K562 (cell line): Measurements from ENCODE around the gene ACTR3C. TPM values are rescaled to one million over a fixed set of nuclear protein-coding genes. Genes with fewer than 3 reads are reported as not detected.

Experiments
- ATAC-seq: fragments of 200-7000 bp; cut with Tn5 transposase; 3 replicates; pipeline ENCODE4 v1.9.1; 2020; ENCODE audit warnings: moderate library complexity
- BruUV-seq: library from RNA; stranded (reverse); fragments of 400-500 nt; replicated peaks from 2 replicates; lab custom pipeline; 2021; lab: Mats Ljungman, UMichigan
- CTCF ChIA-PET: fragments of 300-600 bp; formaldehyde crosslinking; extraction: SDS; loops from one replicate; lab custom pipeline; 2021; ENCODE audit warnings: low intra/inter-chr PET ratio; lab: Yijun Ruan, JAX
- POLR2A ChIA-PET: fragments of 300-600, 350-650 bp; sonication (Branson Sonifier 250); formaldehyde crosslinking; extraction: SDS; loops from one replicate; lab custom pipeline; 2021; ENCODE audit warnings: antibody characterized with exemption, inconsistent platforms; lab: Yijun Ruan, JAX
- DNase-seq, 4 experiments: peaks; one replicate each; pipeline versions ENCODE4 v3.0.0 to v3.0.0-alpha.2; 2011 to 2018; ENCODE audit warnings: low spot score in 3 of 4, mixed read lengths in 3 of 4; ENCODE audit errors: extremely low read depth in 1 of 4
- FAIRE-seq: peaks from 2 replicates; lab custom pipeline; 2011; peaks lifted over from hg19 to GRCh38; lab: Jason Lieb, UNC
- H2AFZ ChIP-seq: 2 replicates; pipeline ENCODE4 v1.6.0; 2011; ENCODE audit warnings: low read depth, low read length, control low read depth, inconsistent platforms
- H3K27ac ChIP-seq: fragments of 200-600 bp; 3 replicates; pipeline ENCODE4 v1.8.0; 2011; ENCODE audit warnings: low read depth, mild to moderate bottlenecking, control low read depth, inconsistent platforms, low read length, moderate library complexity, mixed read lengths; ENCODE audit errors: extremely low read depth
- H3K27me3 ChIP-seq, 2 experiments: fragments of 300-600 bp in 1 of 2; 2 replicates in 1 of 2; 3 replicates in 1 of 2; pipeline versions ENCODE4 v1.6.0 to v1.8.0; 2011; ENCODE audit warnings: inconsistent platforms in 2 of 2, low read length in 2 of 2, mild to moderate bottlenecking in 1 of 2, mixed read lengths in 1 of 2, moderate library complexity in 1 of 2; ENCODE audit not compliant: control insufficient read depth in 2 of 2, insufficient read depth in 2 of 2
- H3K36me3 ChIP-seq: fragments of 300-600 bp; 3 replicates; pipeline ENCODE4 v1.8.0; 2011; ENCODE audit warnings: mild to moderate bottlenecking, low read length, inconsistent platforms; ENCODE audit not compliant: control insufficient read depth, insufficient read depth
- H3K4me1 ChIP-seq, 2 experiments: fragments of 200-600 bp in 1 of 2; replicated peaks in 1 of 2; 2 replicates in 1 of 2; 3 replicates in 1 of 2; pipeline versions ENCODE4 v1.5.1 to v1.8.0; 2011; ENCODE audit warnings: inconsistent platforms in 2 of 2, low read length in 2 of 2, mild to moderate bottlenecking in 1 of 2, mixed read lengths in 1 of 2, moderate library complexity in 1 of 2; ENCODE audit not compliant: control insufficient read depth in 2 of 2, insufficient read depth in 2 of 2
- H3K4me2 ChIP-seq: 2 replicates; pipeline ENCODE4 v1.6.1; 2011; ENCODE audit warnings: low read length, control low read depth, inconsistent platforms, mixed read lengths; ENCODE audit not compliant: insufficient read depth
- H3K4me3 ChIP-seq: fragments of 200-600 bp; sonication (generic), shearing (Covaris generic); 2 replicates; pipeline ENCODE4 v1.5.1; 2016; ENCODE audit warnings: control low read depth, inconsistent platforms
- H3K79me2 ChIP-seq: fragments of 200-600 bp; 3 replicates; pipeline ENCODE4 v1.8.0; 2011; ENCODE audit warnings: low read length, inconsistent platforms; ENCODE audit not compliant: control insufficient read depth, insufficient read depth
- H3K9ac ChIP-seq, 2 experiments: 2 replicates each; pipeline versions ENCODE4 v1.6.0 to v1.6.1; 2011; ENCODE audit warnings: low read depth in 2 of 2, low read length in 2 of 2, control low read depth in 1 of 2, inconsistent platforms in 1 of 2, mild to moderate bottlenecking in 1 of 2, mixed read lengths in 1 of 2; ENCODE audit not compliant: insufficient read depth in 1 of 2
- H3K9me1 ChIP-seq: one replicate; pipeline ENCODE4 v1.6.0; 2011; ENCODE audit warnings: inconsistent platforms, mild to moderate bottlenecking, low read length, moderate library complexity; ENCODE audit not compliant: control insufficient read depth, insufficient read depth
- H3K9me3 ChIP-seq: replicated peaks from 2 replicates; pipeline ENCODE4 v1.5.1; 2011; ENCODE audit warnings: low read depth, low read length, inconsistent platforms; ENCODE audit not compliant: control insufficient read depth, insufficient read depth
- H4K20me1 ChIP-seq: replicated peaks from 2 replicates; pipeline ENCODE4 v1.6.1; 2011; ENCODE audit warnings: low read length, inconsistent platforms, mixed read lengths; ENCODE audit not compliant: control insufficient read depth, insufficient read depth
- CC2D1A ChIP-seq: fragments of 450-650 bp; IDR thresholded peaks from 2 replicates; pipeline ENCODE4 v1.6.1; 2017; ENCODE audit warnings: mild to moderate bottlenecking
- CHCHD3 ChIP-seq: fragments of 250-450 bp; sonication (Bioruptor Pico); IDR thresholded peaks from 2 replicates; pipeline ENCODE4 v2.1.2; 2022; ENCODE audit warnings: mild to moderate bottlenecking
- ETV6 ChIP-seq, 3 experiments: fragments of 150-350 bp in 1 of 3; sonication (generic) in 1 of 3; formaldehyde crosslinking in 1 of 3; IDR thresholded peaks; 2 replicates each; pipeline versions ENCODE4 v1.6.1 to v1.8.0; 2014 to 2022; ENCODE audit warnings: borderline replicate concordance in 2 of 3, low read depth in 2 of 3, antibody characterized with exemption in 1 of 3, low read length in 1 of 3, mild to moderate bottlenecking in 1 of 3, missing genetic modification reagents in 1 of 3
- KDM5B ChIP-seq: fragments of 200-600 bp; sonication (generic); IDR thresholded peaks from 2 replicates; pipeline ENCODE4 v1.6.1; 2012; ENCODE audit warnings: low read depth, mild to moderate bottlenecking, moderate library complexity, low read length, control low read depth, inconsistent platforms; ENCODE audit not compliant: insufficient replicate concordance
- MTA1 ChIP-seq: fragments of 450-650 bp; IDR thresholded peaks from 2 replicates; pipeline ENCODE4 v1.6.1; 2017; ENCODE audit warnings: borderline replicate concordance
- POLR2A ChIP-seq: fragments of 450-650 bp; conservative IDR thresholded peaks from 2 replicates; pipeline ENCODE4 v1.6.1; 2016
- REST ChIP-seq, 2 experiments: fragments of 450-650 bp; formaldehyde crosslinking in 1 of 2; IDR thresholded peaks; 2 replicates each; pipeline versions ENCODE4 v1.4.0 to v1.6.1; 2014 to 2020; ENCODE audit warnings: mild to moderate bottlenecking in 2 of 2, borderline replicate concordance in 1 of 2, low read depth in 1 of 2
- TFAP4 ChIP-seq: sonication (generic); formaldehyde crosslinking; IDR thresholded peaks from 2 replicates; pipeline ENCODE4 v1.8.0; 2022; ENCODE audit warnings: missing genetic modification reagents, mild to moderate bottlenecking, moderate library complexity, borderline replicate concordance
- XRCC3 ChIP-seq: fragments of 450-650 bp; IDR thresholded peaks from 2 replicates; pipeline ENCODE4 v1.6.1; 2017; ENCODE audit warnings: mild to moderate bottlenecking, moderate library complexity
- XRCC4 ChIP-seq: IDR thresholded peaks from one replicate; pipeline ENCODE4 v1.6.1; 2011; ENCODE audit not compliant: insufficient read depth, insufficient read length; ENCODE audit errors: extremely low read depth
- ZNF436 ChIP-seq: fragments of 250-450, 450-650 bp; sonication (Bioruptor Pico); formaldehyde crosslinking; IDR thresholded peaks from 2 replicates; pipeline ENCODE4 v1.7.0; 2020; ENCODE audit warnings: mild to moderate bottlenecking
- WGBS: fragments of 100-300 bp; shearing (Covaris generic); methylation state at CpG from one replicate; pipeline ENCODE4 v1.1.6; 2016; ENCODE audit warnings: low coverage, mixed read lengths; ENCODE audit not compliant: insufficient coverage; ENCODE audit errors: missing lambda C conversion rate; 5-methylcytosine and 5-hydroxymethylcytosine counted together
- in situ Hi-C: fragments of 300-500 bp; cut with MboI; formaldehyde crosslinking; loops from 4 replicates; pipeline ENCODE4 v1.15.0; 2018; ENCODE audit warnings: inconsistent platforms, mixed read lengths
- intact Hi-C: fragments of 100-400 bp; cut with micrococcal nuclease; formaldehyde crosslinking; loops from 2 replicates; pipeline ENCODE4 v1.14.2; 2022
- polyA plus RNA-seq, 8 experiments: library from polyadenylated mRNA; depleted of rRNA in 4 of 8; stranded (reverse) in 5 of 8; unstranded in 3 of 8; fragments of >200 nt; fragmentation: Nextera tagmentation in 2 of 8; fragmentation: Illumina TruSeq in 1 of 8; extraction: Ambion mirVana in 2 of 8; extraction: Trizol in 1 of 8; gene quantifications; 2 replicates each; pipeline versions ENCODE4 v1.2.1 to v1.2.3, GENCODE V29; 2011 to 2014; ENCODE audit warnings: inconsistent platforms in 1 of 8, missing spikeins in 1 of 8
- total RNA-seq, 7 experiments: library from RNA; depleted of rRNA in 6 of 7; stranded (reverse); fragments of >200 nt in 6 of 7; fragmentation: Illumina TruSeq in 2 of 7; extraction: Trizol in 2 of 7; gene quantifications; 2 replicates each; pipeline versions ENCODE4 v1.2.1 to v1.2.3, GENCODE V29; 2011 to 2021; ENCODE audit warnings: low replicate concordance in 1 of 7
- TF ChIP-seq, protein P1 (sequence below): fragments of 250-450 bp; sonication (Bioruptor Pico); IDR thresholded peaks from 2 replicates; pipeline ENCODE4 v1.5.0; 2021

ACTR3C gene
- total and polyA plus RNA-seq, 9 of the 15 experiments (the other 6 are each of a cell fraction or from before 2014, with no cell fraction given): 9.0 to 35.4 (median 13.3) TPM

GRCh38 chr7:150307904-150308303 lies 15.4 kb downstream of the ACTR3C start:
- 49% methylated on average over 9 of the region's 9 CpGs for WGBS
- DNase-seq: peak in 1 of 4 experiments; percentile 5
- intact Hi-C loops (no loop called here), in situ Hi-C loops (no loop called here)
- Histone ChIP-seq H4K20me1 (no peaks in the 10 kb centered on the region), H3K9me1 (no peaks in the 10 kb centered on the region), H2AFZ (peak overlapping the region; percentile 13; the same call in 1 of the 2 replicates), H3K79me2 (peaks cover 10% of the 10 kb centered on the region; the same call in 1 of the 3 replicates), H3K27me3 (no peaks in the 10 kb centered on the region), H3K27ac (no peak overlapping the region), H3K4me1 (peaks cover 14 to 42% of the 10 kb centered on the region in 2 experiments; a peak in 4 of 5 replicates), H3K4me2 (no peak overlapping the region), H3K36me3 (no peaks in the 10 kb centered on the region), H3K9ac (no peak overlapping the region), H3K4me3 (no peak overlapping the region), H3K9me3 (no peaks in the 10 kb centered on the region)
- ChIA-PET CTCF (no interaction called here), POLR2A (interaction anchor here (0.7 to 1.8 kb wide), 4 partner anchors 12 to 502 kb away, joined by 3 to 8 read pairs (median 5); partner anchors contain the start of genes ACTR3C and LRRC61)
- no peak for ATAC-seq
- FAIRE-seq: no peak
- BruUV-seq: no TSS peak
- TF ChIP-seq REST (IDR thresholded peaks at IDR 0.05; ENCODE audit: borderline replicate concordance) (no peak), REST (CRISPR knock-in tag; IDR thresholded peaks at IDR 0.05; ENCODE audit: low read depth) (no peak), XRCC3 (no peak), CC2D1A (no peak), ZNF436 (CRISPR knock-in tag) (no peak), KDM5B (no peak), TFAP4 (no peak), ETV6 (IDR thresholded peaks at IDR 0.05; ENCODE audit: borderline replicate concordance in 1 of 2, low read depth in 2 of 2, low read length in 1 of 2) (no peak), ETV6 (CRISPR knock-in tag; IDR thresholded peaks at IDR 0.05; ENCODE audit: borderline replicate concordance) (no peak), XRCC4 (no peak), POLR2A (no peak), MTA1 (no peak), CHCHD3 (no peak)
- TF ChIP-seq, protein P1, sequence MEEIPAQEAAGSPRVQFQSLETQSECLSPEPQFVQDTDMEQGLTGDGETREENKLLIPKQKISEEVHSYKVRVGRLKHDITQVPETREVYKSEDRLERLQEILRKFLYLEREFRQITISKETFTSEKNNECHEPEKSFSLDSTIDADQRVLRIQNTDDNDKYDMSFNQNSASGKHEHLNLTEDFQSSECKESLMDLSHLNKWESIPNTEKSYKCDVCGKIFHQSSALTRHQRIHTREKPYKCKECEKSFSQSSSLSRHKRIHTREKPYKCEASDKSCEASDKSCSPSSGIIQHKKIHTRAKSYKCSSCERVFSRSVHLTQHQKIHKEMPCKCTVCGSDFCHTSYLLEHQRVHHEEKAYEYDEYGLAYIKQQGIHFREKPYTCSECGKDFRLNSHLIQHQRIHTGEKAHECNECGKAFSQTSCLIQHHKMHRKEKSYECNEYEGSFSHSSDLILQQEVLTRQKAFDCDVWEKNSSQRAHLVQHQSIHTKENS (CRISPR knock-in tag): no peak
